G401 (cell line): ENCODE results near the gene POU2F2. TPM values are rescaled to one million over a fixed set of nuclear protein-coding genes. Genes with fewer than 3 reads are reported as not detected.

Experiments used
- DNase-seq: peaks from one replicate; pipeline ENCODE4 v3.0.0-alpha.2; 2015; ENCODE audit warnings: low spot score
- in situ Hi-C: cut with HindIII; loops from 2 replicates; pipeline ENCODE4 v1.10.0; 2016; ENCODE audit warnings: low sequenced_read_pairs, mixed read lengths
- total RNA-seq: library from RNA; depleted of rRNA; stranded (reverse); fragments of >200 nt; shearing (Covaris generic); gene quantifications from 2 replicates; pipeline ENCODE4 v1.2.3, GENCODE V29; 2014

POU2F2 gene
- total RNA-seq, 1 experiment from 2014 or later: not detected

DNA sequence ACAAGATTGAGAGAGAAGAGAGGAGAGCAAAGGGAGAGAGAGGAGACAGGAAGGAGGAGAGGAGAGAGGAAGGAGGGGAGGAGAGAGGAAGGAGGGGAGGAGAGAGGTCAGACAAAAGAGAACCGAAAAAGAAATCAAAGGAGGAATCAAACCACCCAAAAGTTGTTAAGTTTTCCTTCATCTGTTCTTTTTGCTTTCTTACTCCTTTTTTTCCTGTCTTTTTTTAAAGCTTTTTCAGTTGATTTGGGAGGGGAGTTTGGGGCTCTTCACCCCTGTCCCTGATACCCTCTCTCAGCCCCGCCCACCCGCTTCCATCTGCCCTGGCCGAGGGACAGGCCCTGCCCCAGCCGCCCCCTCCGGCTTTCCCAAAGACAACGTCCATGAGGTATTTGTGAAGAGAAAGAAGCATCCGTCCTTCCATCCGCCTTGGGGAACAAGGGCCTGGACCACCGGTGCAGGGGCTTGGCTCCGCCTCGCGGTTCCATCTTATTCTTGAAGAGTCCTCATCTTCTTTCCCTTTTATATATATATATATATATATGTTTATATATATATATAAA is 43.0 kb downstream of the POU2F2 start:
- in situ Hi-C loops: no loop called here
- no peak for DNase-seq

- in situ Hi-C loops: no loop called here
- no peak for DNase-seq
These were observed 43.6 kb downstream of the POU2F2 start for GRCh38 chr19:42088471-42089190.

GRCh38 chr19:42086770-42087550 is 45.3 kb downstream of the POU2F2 start:
- DNase-seq: no peak
- in situ Hi-C loops: no loop called here

GRCh38 chr19:42086188-42086736 is 46.0 kb downstream of the POU2F2 start:
- in situ Hi-C loops: no loop called here

GRCh38 chr19:42083537-42083936 is 48.7 kb downstream of the POU2F2 start:
- in situ Hi-C loops: no loop called here
- no peak for DNase-seq

More at GRCh38 chr19:42086188-42086736, 46.0 kb downstream of the POU2F2 start:
- no peak for DNase-seq

DNA sequence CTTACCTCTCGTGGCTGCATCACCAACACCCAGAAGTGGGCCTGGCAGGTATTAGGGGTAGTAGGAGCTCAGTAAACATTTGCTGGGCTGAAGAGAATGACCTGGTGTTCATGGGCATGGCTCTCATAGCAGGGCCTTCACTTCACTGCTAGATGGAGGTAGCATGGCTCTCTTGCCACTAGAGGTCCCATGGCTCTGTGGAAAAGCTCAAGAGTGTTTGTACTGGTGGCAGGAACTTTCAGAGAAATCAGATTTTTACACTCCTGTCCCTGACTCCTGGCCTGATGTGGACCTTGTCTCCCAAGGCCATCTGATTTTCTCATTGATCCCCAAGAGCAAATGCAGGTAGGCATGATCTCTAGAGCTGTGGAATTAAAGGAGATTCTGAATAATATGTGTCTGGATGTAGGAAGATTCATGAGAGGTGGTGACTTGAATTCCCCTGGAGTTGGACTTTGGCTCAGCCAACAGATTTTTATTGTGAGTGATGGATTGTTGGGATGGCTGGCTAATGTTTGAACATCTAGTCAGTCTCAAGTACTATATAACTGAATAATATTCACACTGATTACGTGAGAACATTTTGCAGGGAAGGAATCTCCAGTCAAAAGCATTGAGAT is 50.6 kb downstream of the POU2F2 start:
- peak; percentile 58 for DNase-seq
- in situ Hi-C loops: no loop called here

DNA sequence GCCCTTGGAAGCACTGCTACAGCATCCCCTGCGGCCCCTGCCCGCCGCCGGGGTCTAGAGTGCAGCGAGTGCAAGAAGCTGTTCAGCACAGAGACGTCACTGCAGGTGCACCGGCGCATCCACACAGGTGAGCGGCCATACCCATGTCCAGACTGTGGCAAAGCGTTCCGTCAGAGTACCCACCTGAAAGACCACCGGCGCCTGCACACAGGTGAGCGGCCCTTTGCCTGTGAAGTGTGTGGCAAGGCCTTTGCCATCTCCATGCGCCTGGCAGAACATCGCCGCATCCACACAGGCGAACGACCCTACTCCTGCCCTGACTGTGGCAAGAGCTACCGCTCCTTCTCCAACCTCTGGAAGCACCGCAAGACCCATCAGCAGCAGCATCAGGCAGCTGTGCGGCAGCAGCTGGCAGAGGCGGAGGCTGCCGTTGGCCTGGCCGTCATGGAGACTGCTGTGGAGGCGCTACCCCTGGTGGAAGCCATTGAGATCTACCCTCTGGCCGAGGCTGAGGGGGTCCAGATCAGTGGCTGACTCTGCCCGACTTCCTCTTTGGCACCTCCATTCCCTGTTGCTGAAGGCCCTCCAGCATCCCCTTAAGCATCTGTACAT is 51.4 kb downstream of the POU2F2 start:
- DNase-seq: no peak
- in situ Hi-C loops: no loop called here

DNA sequence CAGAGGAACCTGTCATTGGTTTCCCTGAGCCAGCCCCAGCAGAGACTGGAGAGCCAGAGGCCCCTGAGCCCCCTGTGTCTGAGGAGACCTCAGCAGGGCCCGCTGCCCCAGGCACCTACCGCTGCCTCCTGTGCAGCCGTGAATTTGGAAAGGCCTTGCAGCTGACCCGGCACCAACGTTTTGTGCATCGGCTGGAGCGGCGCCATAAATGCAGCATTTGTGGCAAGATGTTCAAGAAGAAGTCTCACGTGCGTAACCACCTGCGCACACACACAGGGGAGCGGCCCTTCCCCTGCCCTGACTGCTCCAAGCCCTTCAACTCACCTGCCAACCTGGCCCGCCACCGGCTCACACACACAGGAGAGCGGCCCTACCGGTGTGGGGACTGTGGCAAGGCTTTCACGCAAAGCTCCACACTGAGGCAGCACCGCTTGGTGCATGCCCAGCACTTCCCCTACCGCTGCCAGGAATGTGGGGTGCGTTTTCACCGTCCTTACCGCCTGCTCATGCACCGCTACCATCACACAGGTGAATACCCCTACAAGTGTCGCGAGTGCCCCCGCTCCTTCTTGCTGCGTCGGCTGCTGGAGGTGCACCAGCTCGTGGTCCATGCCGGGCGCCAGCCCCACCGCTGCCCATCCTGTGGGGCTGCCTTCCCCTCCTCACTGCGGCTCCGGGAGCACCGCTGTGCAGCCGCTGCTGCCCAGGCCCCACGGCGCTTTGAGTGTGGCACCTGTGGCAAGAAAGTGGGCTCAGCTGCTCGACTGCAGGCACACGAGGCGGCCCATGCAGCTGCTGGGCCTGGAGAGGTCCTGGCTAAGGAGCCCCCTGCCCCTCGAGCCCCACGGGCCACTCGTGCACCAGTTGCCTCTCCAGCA is 52.1 kb downstream of the POU2F2 start:
- in situ Hi-C loops: no loop called here
- DNase-seq: no peak

DNA sequence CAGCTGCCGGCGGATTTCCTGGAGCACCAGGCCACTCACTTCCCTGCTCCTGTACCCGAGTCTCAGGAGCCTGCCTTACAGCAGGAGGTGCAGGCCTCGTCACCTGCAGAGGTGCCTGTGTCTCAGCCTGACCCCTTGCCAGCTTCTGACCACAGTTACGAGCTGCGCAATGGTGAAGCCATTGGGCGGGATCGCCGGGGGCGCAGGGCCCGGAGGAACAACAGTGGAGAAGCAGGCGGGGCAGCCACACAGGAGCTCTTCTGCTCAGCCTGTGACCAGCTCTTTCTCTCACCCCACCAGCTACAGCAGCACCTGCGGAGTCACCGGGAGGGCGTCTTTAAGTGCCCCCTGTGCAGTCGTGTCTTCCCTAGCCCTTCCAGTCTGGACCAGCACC is 53.0 kb downstream of the POU2F2 start:
- no peak for DNase-seq
- in situ Hi-C loops: no loop called here

GRCh38 chr19:42078538-42079275 is 53.5 kb downstream of the POU2F2 start:
- in situ Hi-C loops: no loop called here
- DNase-seq: no peak

GRCh38 chr19:42078058-42078457 is 54.2 kb downstream of the POU2F2 start:
- DNase-seq: no peak
- in situ Hi-C loops: no loop called here

DNA sequence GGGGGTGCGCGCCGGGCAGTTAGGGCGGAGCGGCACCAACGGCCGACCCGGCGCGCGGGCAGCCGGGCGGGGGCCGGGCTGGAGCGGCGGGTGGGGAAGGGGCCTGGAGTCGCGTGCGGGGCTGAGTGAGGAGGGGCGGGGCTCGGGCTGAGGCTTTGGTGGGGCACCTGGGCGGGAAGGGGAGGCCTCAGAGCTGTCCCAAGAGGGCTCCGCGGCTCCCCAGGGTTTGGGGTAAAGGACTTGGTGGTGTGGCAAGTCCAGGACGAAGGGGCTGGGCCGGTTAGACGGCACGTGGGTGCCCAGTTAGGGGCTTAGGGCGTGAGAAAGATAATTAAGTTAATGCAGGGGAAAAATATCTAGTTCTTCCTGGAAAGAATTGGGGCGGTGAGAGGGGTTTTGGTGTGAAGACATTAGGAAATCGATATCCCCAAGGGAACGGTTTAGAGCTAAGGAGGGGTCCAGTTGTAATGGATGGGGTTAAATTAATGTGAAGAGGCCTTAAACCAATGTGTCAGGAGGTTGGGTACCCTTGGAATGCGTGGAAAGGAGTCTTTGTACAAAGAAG is 55.8 kb downstream of the POU2F2 start:
- DNase-seq: no peak
- in situ Hi-C loops: no loop called here

DNA sequence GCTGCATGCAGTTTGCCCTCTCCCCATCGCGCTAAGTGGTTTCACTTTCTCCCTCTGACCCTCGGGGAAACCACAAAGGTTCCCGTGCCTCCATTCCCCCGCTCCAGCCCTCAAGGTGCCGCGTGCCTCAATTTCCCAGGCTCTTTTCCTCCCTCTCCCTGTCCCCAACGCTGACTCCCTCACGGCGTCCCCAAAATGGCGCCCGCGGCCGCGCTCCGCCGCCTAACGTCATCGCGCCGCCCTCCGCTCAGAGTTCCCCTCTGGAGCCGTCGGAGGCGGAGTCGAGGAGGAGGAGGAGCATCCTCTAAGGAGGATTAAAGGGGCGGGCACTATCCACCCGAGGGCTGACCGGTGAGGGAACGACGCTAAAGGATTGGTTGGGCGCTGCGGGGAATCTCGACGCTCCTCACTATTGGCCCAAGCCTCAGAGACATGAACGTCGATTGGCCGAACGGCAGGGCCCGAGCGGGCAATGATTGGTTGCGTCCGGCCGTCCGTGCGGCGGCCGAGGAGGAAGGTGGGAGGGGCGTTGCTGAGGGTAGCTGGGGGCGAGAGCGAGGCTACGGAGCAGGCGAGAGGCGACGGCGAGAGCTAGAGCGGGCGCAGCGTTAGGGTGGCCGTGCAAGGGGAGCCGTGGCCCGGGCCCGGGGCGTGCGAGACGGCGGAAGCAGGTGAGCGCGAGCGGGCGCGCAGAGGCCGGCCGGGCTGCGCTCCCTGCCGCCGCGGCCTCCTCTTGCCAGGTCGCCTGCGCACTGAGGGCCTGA is 56.4 kb downstream of the POU2F2 start, which contains the start of gene ZNF574:
ZNF574 (plus strand) TSS at position 551 of the 764 bp plus-strand sequence. CDS start 2,441 bp downstream, outside the sequence.
- peak; percentile 100 for DNase-seq
- in situ Hi-C loops: no loop called here

GRCh38 chr19:42075364-42075615 is 57.0 kb downstream of the POU2F2 start:
- in situ Hi-C loops: no loop called here
- DNase-seq: no peak

- in situ Hi-C loops: no loop called here
- no peak for DNase-seq
These were observed 57.5 kb downstream of the POU2F2 start for GRCh38 chr19:42074513-42075363.

DNA sequence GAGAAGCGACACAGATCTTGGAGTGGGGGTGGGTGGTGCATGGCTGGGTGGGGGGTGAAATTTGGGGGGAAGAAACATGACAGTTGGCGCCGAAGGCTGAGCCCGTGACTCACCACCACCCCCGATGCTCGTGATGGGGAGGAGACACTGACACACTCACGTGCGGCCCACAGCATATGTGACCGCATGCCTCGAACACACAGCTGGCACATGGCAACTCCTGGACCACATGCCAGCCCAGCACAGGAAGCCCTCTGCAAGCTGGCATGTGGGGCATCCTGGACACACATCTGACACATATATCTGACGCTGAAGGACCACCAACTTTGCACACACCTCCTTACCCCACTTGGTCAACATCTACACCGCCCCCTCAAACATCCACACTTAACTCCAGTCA is 61.0 kb downstream of the POU2F2 start:
- in situ Hi-C loops: no loop called here
- no peak for DNase-seq
